ENCODE results near the gene CLSTN2. TPM values are rescaled to one million over a fixed set of nuclear protein-coding genes. Genes with fewer than 3 reads are reported as not detected.

The CLSTN2 gene
- total RNA-seq, 1 donor from 2014 or later: 80.9 TPM

- Histone ChIP-seq H4K20me1 (ENCODE audit: insufficient read depth, low read length) (no peaks in the 10 kb centered on the region), H2AFZ (ENCODE audit: low read depth, low read length) (no peak overlapping the region), H3K9me3 (ENCODE audit: insufficient read depth, low read depth, low read length) (no peaks in the 10 kb centered on the region), H3K36me3 (ENCODE audit: insufficient read depth, low read length) (no peaks in the 10 kb centered on the region), H3K27ac (ENCODE audit: low read depth, low read length) (no peak overlapping the region), H3K4me1 (ENCODE audit: insufficient read depth, low read length) (no peaks in the 10 kb centered on the region), H3K9ac (ENCODE audit: low read length) (no peak overlapping the region), H3K79me2 (ENCODE audit: insufficient read depth, low read length) (no peaks in the 10 kb centered on the region), H3K27me3 (ENCODE audit: insufficient read depth, low read length) (no peaks in the 10 kb centered on the region), H3K4me3 (ENCODE audit: insufficient read depth, low read depth, low read length) (no peak overlapping the region), H3K4me2 (ENCODE audit: low read length) (no peak overlapping the region)
- Mint-ChIP-seq H3K4me3 (ENCODE audit: unreplicated experiment) (no peak overlapping the region), H3K4me1 (ENCODE audit: low read depth, unreplicated experiment) (peaks cover 22% of the 10 kb centered on the region), H3K27me3 (ENCODE audit: low read depth, unreplicated experiment) (peaks cover 3% of the 10 kb centered on the region), H3K36me3 (ENCODE audit: low read depth, unreplicated experiment) (peaks cover 27% of the 10 kb centered on the region), H3K9me3 (ENCODE audit: unreplicated experiment) (peaks cover 3% of the 10 kb centered on the region), H3K27ac (ENCODE audit: unreplicated experiment) (no peak overlapping the region)
- FAIRE-seq: no peak
- no peak for DNase-seq (ENCODE audit: low read depth)
- TF ChIP-seq EZH2 (IDR thresholded peaks at IDR 0.05; ENCODE audit: insufficient read depth, low read length) (no peak), CTCF (IDR thresholded peaks at IDR 0.05; ENCODE audit: insufficient read depth, low read depth, low read length) (no peak)
Observed at GRCh38 chr3:140572334-140572733, 637.3 kb downstream of the CLSTN2 start.

GRCh38 chr3:140573011-140573410 is 638.0 kb downstream of the CLSTN2 start:
- Mint-ChIP-seq H3K4me1 (ENCODE audit: low read depth, unreplicated experiment) (peaks cover 27% of the 10 kb centered on the region), H3K9me3 (ENCODE audit: unreplicated experiment) (peaks cover 1% of the 10 kb centered on the region), H3K4me3 (ENCODE audit: unreplicated experiment) (no peak overlapping the region), H3K36me3 (ENCODE audit: low read depth, unreplicated experiment) (peaks cover 20% of the 10 kb centered on the region), H3K27me3 (ENCODE audit: low read depth, unreplicated experiment) (peaks cover 3% of the 10 kb centered on the region), H3K27ac (ENCODE audit: unreplicated experiment) (no peak overlapping the region)
- Histone ChIP-seq H3K9me3 (ENCODE audit: insufficient read depth, low read depth, low read length) (no peaks in the 10 kb centered on the region), H3K27ac (ENCODE audit: low read depth, low read length) (no peak overlapping the region), H3K4me3 (ENCODE audit: insufficient read depth, low read depth, low read length) (no peak overlapping the region), H3K27me3 (ENCODE audit: insufficient read depth, low read length) (no peaks in the 10 kb centered on the region), H3K36me3 (ENCODE audit: insufficient read depth, low read length) (no peaks in the 10 kb centered on the region), H2AFZ (ENCODE audit: low read depth, low read length) (no peak overlapping the region), H3K79me2 (ENCODE audit: insufficient read depth, low read length) (no peaks in the 10 kb centered on the region), H3K4me1 (ENCODE audit: insufficient read depth, low read length) (no peaks in the 10 kb centered on the region), H3K4me2 (ENCODE audit: low read length) (no peak overlapping the region), H4K20me1 (ENCODE audit: insufficient read depth, low read length) (no peaks in the 10 kb centered on the region), H3K9ac (ENCODE audit: low read length) (no peak overlapping the region)
- TF ChIP-seq CTCF (IDR thresholded peaks at IDR 0.05; ENCODE audit: insufficient read depth, low read depth, low read length): no peak
- TF ChIP-seq EZH2 (IDR thresholded peaks at IDR 0.05; ENCODE audit: insufficient read depth, low read length): no peak
- FAIRE-seq (no peak), DNase-seq (ENCODE audit: low read depth) (no peak)

DNA sequence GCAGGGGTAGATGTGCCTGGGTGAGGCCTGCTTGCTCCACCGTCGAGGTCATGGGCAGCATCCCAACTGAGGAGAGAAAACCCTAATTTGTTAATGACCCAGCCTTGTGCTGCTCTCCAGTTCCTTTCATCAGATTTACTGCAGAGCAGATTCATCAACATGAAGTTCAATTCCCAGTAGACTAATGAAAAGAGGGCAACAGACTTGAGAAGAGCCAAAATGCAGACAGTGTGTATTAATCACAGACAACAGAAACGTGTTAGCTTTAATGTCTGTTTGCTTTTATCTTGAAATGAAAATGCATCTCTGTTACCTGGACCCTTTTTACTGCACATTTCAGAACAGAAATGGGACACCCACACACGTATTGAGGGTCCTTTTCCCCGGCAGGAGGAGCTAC is 639.4 kb downstream of the CLSTN2 start:
- H3K27ac ChIP-seq (ENCODE audit: low read depth, low read length): no peak overlapping the region
- peaks cover 29% of the 10 kb centered on the region for H3K4me1 Mint-ChIP-seq (ENCODE audit: low read depth, unreplicated experiment)
- H3K79me2 ChIP-seq (ENCODE audit: insufficient read depth, low read length): no peaks in the 10 kb centered on the region
- H3K9me3 ChIP-seq (ENCODE audit: insufficient read depth, low read depth, low read length): no peaks in the 10 kb centered on the region
- H3K27ac Mint-ChIP-seq (ENCODE audit: unreplicated experiment): no peak overlapping the region
- no peaks in the 10 kb centered on the region for H3K9me3 Mint-ChIP-seq (ENCODE audit: unreplicated experiment)
- no peaks in the 10 kb centered on the region for H3K4me1 ChIP-seq (ENCODE audit: insufficient read depth, low read length)
- peaks cover 3% of the 10 kb centered on the region for H3K27me3 Mint-ChIP-seq (ENCODE audit: low read depth, unreplicated experiment)
- no peak overlapping the region for H3K4me3 ChIP-seq (ENCODE audit: insufficient read depth, low read depth, low read length)
- DNase-seq (ENCODE audit: low read depth) (no peak), FAIRE-seq (no peak)
- no peak overlapping the region for H3K9ac ChIP-seq (ENCODE audit: low read length)
- no peaks in the 10 kb centered on the region for H3K36me3 ChIP-seq (ENCODE audit: insufficient read depth, low read length)
- no peaks in the 10 kb centered on the region for H4K20me1 ChIP-seq (ENCODE audit: insufficient read depth, low read length)
- TF ChIP-seq CTCF (IDR thresholded peaks at IDR 0.05; ENCODE audit: insufficient read depth, low read depth, low read length) (no peak), EZH2 (IDR thresholded peaks at IDR 0.05; ENCODE audit: insufficient read depth, low read length) (no peak)
- H2AFZ ChIP-seq (ENCODE audit: low read depth, low read length): no peak overlapping the region
- peaks cover 13% of the 10 kb centered on the region for H3K36me3 Mint-ChIP-seq (ENCODE audit: low read depth, unreplicated experiment)
- no peaks in the 10 kb centered on the region for H3K27me3 ChIP-seq (ENCODE audit: insufficient read depth, low read length)
- no peak overlapping the region for H3K4me2 ChIP-seq (ENCODE audit: low read length)
- no peak overlapping the region for H3K4me3 Mint-ChIP-seq (ENCODE audit: unreplicated experiment)
